DND-41 (cell line): ENCODE results near the gene ABLIM2.

Experiments used
- EZH2 ChIP-seq: IDR thresholded peaks from 3 replicates; pipeline ENCODE4 v1.6.1; 2012; ENCODE audit warnings: borderline replicate concordance, low read depth, mild to moderate bottlenecking, moderate library complexity, low read length, inconsistent platforms; ENCODE audit not compliant: severe bottlenecking
- TF ChIP-seq, protein P1 (sequence below): IDR thresholded peaks from 2 replicates; pipeline ENCODE4 v1.5.1; 2012; ENCODE audit warnings: borderline replicate concordance, low read length, moderate library complexity, mild to moderate bottlenecking; ENCODE audit not compliant: poor library complexity, severe bottlenecking; ENCODE audit errors: extremely low read depth

DNA sequence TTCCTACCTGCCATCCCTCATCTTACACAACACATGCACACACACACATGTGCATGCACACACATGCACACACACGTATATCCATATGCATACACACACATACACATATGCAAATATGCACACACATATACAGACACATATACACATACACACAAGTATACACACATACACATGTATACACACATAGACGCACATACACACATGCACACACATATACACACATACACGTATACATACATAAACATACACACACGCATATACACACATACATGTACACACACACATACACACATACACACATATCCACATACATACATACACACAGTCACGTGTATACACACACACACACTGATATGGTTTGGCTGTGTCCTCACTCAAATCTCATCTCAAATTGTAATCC lies 182.0 kb downstream of the ABLIM2 start:
- no peak for TF ChIP-seq EZH2
- TF ChIP-seq, protein P1, sequence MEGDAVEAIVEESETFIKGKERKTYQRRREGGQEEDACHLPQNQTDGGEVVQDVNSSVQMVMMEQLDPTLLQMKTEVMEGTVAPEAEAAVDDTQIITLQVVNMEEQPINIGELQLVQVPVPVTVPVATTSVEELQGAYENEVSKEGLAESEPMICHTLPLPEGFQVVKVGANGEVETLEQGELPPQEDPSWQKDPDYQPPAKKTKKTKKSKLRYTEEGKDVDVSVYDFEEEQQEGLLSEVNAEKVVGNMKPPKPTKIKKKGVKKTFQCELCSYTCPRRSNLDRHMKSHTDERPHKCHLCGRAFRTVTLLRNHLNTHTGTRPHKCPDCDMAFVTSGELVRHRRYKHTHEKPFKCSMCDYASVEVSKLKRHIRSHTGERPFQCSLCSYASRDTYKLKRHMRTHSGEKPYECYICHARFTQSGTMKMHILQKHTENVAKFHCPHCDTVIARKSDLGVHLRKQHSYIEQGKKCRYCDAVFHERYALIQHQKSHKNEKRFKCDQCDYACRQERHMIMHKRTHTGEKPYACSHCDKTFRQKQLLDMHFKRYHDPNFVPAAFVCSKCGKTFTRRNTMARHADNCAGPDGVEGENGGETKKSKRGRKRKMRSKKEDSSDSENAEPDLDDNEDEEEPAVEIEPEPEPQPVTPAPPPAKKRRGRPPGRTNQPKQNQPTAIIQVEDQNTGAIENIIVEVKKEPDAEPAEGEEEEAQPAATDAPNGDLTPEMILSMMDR = no peak
